ENCODE data around the gene SLC7A6.
A peak's percentile ranks its signal among the peaks of the same experiment; 100 is the strongest.

Gene SLC7A6

GRCh38 chr16:68306633-68307032, 42.3 kb downstream of the SLC7A6 start:
- DNase-seq (ENCODE audit: low spot score in 2 of 2) (no peak), ATAC-seq (ENCODE audit: low read depth) (no peak)
- Mint-ChIP-seq H3K4me1 (peaks cover 21% of the 10 kb centered on the region), H3K36me3 (peaks cover 15% of the 10 kb centered on the region), H3K4me3 (no peak overlapping the region), H3K9me3 (no peaks in the 10 kb centered on the region), H3K27ac (no peak overlapping the region), H3K27me3 (no peaks in the 10 kb centered on the region)

- no peak for ATAC-seq (ENCODE audit: low read depth)
- DNase-seq (ENCODE audit: low spot score in 2 of 2): no peak
- Mint-ChIP-seq H3K36me3 (peaks cover 11% of the 10 kb centered on the region), H3K4me1 (peaks cover 29% of the 10 kb centered on the region), H3K27me3 (no peaks in the 10 kb centered on the region), H3K4me3 (peak overlapping the region; percentile 98), H3K27ac (peak overlapping the region; percentile 89), H3K9me3 (no peaks in the 10 kb centered on the region)
Measured at GRCh38 chr16:68309799-68310198, 45.5 kb downstream of the SLC7A6 start.

- peaks cover 26% of the 10 kb centered on the region for H3K4me1 Mint-ChIP-seq
- no peaks in the 10 kb centered on the region for H3K9me3 Mint-ChIP-seq
- H3K27ac Mint-ChIP-seq: peak overlapping the region; percentile 89
- DNase-seq (ENCODE audit: low spot score in 2 of 2) (no peak), ATAC-seq (ENCODE audit: low read depth) (no peak)
- peak overlapping the region; percentile 98 for H3K4me3 Mint-ChIP-seq
- H3K27me3 Mint-ChIP-seq: no peaks in the 10 kb centered on the region
- peaks cover 11% of the 10 kb centered on the region for H3K36me3 Mint-ChIP-seq
Measured at GRCh38 chr16:68310437-68310773, 46.1 kb downstream of the SLC7A6 start.

- Mint-ChIP-seq H3K36me3 (peaks cover 13% of the 10 kb centered on the region), H3K27me3 (no peaks in the 10 kb centered on the region), H3K4me3 (peak within 1 kb of the TSS; percentile 98), H3K9me3 (no peaks in the 10 kb centered on the region), H3K4me1 (peaks cover 28% of the 10 kb centered on the region), H3K27ac (peak within 1 kb of the TSS; percentile 89)
- DNase-seq (ENCODE audit: low spot score in 2 of 2): peak; percentile 80 to 82
- ATAC-seq (ENCODE audit: low read depth): peak; percentile 98
Measured at GRCh38 chr16:68310774-68311511, 46.6 kb downstream of the SLC7A6 start, which contains the start of the genes PRMT7 and SLC7A6OS. PRMT7 (plus strand) TSS chr16:68311019; CDS start chr16:68315980, 4,961 bp downstream. SLC7A6OS (minus strand) TSS chr16:68310946; CDS start chr16:68310926, 20 bp downstream.

GRCh38 chr16:68313116-68313515, 48.8 kb downstream of the SLC7A6 start:
- H3K27me3 Mint-ChIP-seq: no peaks in the 10 kb centered on the region
- H3K27ac Mint-ChIP-seq: no peak overlapping the region
- no peak for ATAC-seq (ENCODE audit: low read depth)
- no peak for DNase-seq (ENCODE audit: low spot score in 2 of 2)
- no peak overlapping the region for H3K4me3 Mint-ChIP-seq
- H3K9me3 Mint-ChIP-seq: no peaks in the 10 kb centered on the region
- H3K4me1 Mint-ChIP-seq: peaks cover 28% of the 10 kb centered on the region
- peaks cover 17% of the 10 kb centered on the region for H3K36me3 Mint-ChIP-seq

GRCh38 chr16:68319185-68319908, 55.0 kb downstream of the SLC7A6 start:
- H3K9me3 Mint-ChIP-seq: no peaks in the 10 kb centered on the region
- H3K4me1 Mint-ChIP-seq: peaks cover 18% of the 10 kb centered on the region
- peaks cover 24% of the 10 kb centered on the region for H3K36me3 Mint-ChIP-seq
- H3K27me3 Mint-ChIP-seq: no peaks in the 10 kb centered on the region
- H3K4me3 Mint-ChIP-seq: no peak overlapping the region
- no peak for DNase-seq (ENCODE audit: low spot score in 2 of 2)
- ATAC-seq (ENCODE audit: low read depth): no peak
- no peak overlapping the region for H3K27ac Mint-ChIP-seq

- Mint-ChIP-seq H3K4me3 (no peak overlapping the region), H3K4me1 (peaks cover 8% of the 10 kb centered on the region), H3K27ac (no peak overlapping the region), H3K36me3 (peaks cover 9% of the 10 kb centered on the region), H3K27me3 (no peaks in the 10 kb centered on the region), H3K9me3 (no peaks in the 10 kb centered on the region)
- no peak for DNase-seq (ENCODE audit: low spot score in 2 of 2)
- no peak for ATAC-seq (ENCODE audit: low read depth)
Measured at GRCh38 chr16:68324336-68324735, 60.0 kb downstream of the SLC7A6 start.

GRCh38 chr16:68324780-68325357, 60.5 kb downstream of the SLC7A6 start:
- Mint-ChIP-seq H3K4me1 (peaks cover 6% of the 10 kb centered on the region), H3K27ac (no peak overlapping the region), H3K36me3 (peaks cover 7% of the 10 kb centered on the region), H3K9me3 (no peaks in the 10 kb centered on the region), H3K27me3 (no peaks in the 10 kb centered on the region), H3K4me3 (no peak overlapping the region)
- no peak for DNase-seq (ENCODE audit: low spot score in 2 of 2)
- ATAC-seq (ENCODE audit: low read depth): no peak

- peaks cover 9% of the 10 kb centered on the region for H3K36me3 Mint-ChIP-seq
- H3K4me3 Mint-ChIP-seq: no peak overlapping the region
- ATAC-seq (ENCODE audit: low read depth): peak; percentile 98
Measured at GRCh38 chr16:68328151-68328859, 64.0 kb downstream of the SLC7A6 start.

GRCh38 chr16:68328860-68329390, 64.6 kb downstream of the SLC7A6 start:
- ATAC-seq (ENCODE audit: low read depth) (no peak), DNase-seq (ENCODE audit: low spot score in 2 of 2) (no peak)
- H3K27me3 Mint-ChIP-seq: no peaks in the 10 kb centered on the region
- H3K4me1 Mint-ChIP-seq: peaks cover 12% of the 10 kb centered on the region
- H3K9me3 Mint-ChIP-seq: no peaks in the 10 kb centered on the region
- no peak overlapping the region for H3K4me3 Mint-ChIP-seq
- H3K27ac Mint-ChIP-seq: no peak overlapping the region
- H3K36me3 Mint-ChIP-seq: peaks cover 7% of the 10 kb centered on the region

More at GRCh38 chr16:68328151-68328859, 64.0 kb downstream of the SLC7A6 start:
- Mint-ChIP-seq H3K27ac (no peak overlapping the region), H3K27me3 (no peaks in the 10 kb centered on the region), H3K4me1 (peaks cover 12% of the 10 kb centered on the region), H3K9me3 (no peaks in the 10 kb centered on the region)
- peak; percentile 75 to 76 for DNase-seq (ENCODE audit: low spot score in 2 of 2)

- Mint-ChIP-seq H3K27ac (peak overlapping the region; percentile 0), H3K4me3 (no peak overlapping the region), H3K4me1 (peaks cover 12% of the 10 kb centered on the region), H3K9me3 (no peaks in the 10 kb centered on the region), H3K36me3 (peaks cover 15% of the 10 kb centered on the region), H3K27me3 (no peaks in the 10 kb centered on the region)
- DNase-seq (ENCODE audit: low spot score in 2 of 2) (no peak), ATAC-seq (ENCODE audit: low read depth) (no peak)
Measured at GRCh38 chr16:68331879-68332410, 67.6 kb downstream of the SLC7A6 start.

- H3K36me3 Mint-ChIP-seq: peaks cover 21% of the 10 kb centered on the region
- no peak for DNase-seq (ENCODE audit: low spot score in 2 of 2)
- no peak overlapping the region for H3K4me3 Mint-ChIP-seq
- peak overlapping the region; percentile 0 for H3K27ac Mint-ChIP-seq
- H3K4me1 Mint-ChIP-seq: peaks cover 12% of the 10 kb centered on the region
- no peak for ATAC-seq (ENCODE audit: low read depth)
- no peaks in the 10 kb centered on the region for H3K27me3 Mint-ChIP-seq
- H3K9me3 Mint-ChIP-seq: no peaks in the 10 kb centered on the region
Measured at GRCh38 chr16:68332411-68333121, 68.2 kb downstream of the SLC7A6 start.

GRCh38 chr16:68335175-68335574, 70.8 kb downstream of the SLC7A6 start:
- H3K27ac Mint-ChIP-seq: no peak overlapping the region
- no peak overlapping the region for H3K4me3 Mint-ChIP-seq
- H3K27me3 Mint-ChIP-seq: no peaks in the 10 kb centered on the region
- peaks cover 41% of the 10 kb centered on the region for H3K36me3 Mint-ChIP-seq
- peaks cover 11% of the 10 kb centered on the region for H3K4me1 Mint-ChIP-seq
- H3K9me3 Mint-ChIP-seq: no peaks in the 10 kb centered on the region
- no peak for ATAC-seq (ENCODE audit: low read depth)
- no peak for DNase-seq (ENCODE audit: low spot score in 2 of 2)
